ENCODE results near the gene CALCA. TPM values are rescaled to one million over a fixed set of nuclear protein-coding genes. Genes with fewer than 3 reads are reported as not detected.

The CALCA gene
- total and polyA plus RNA-seq, 2 of the 8 experiments (the other 6 are each of a cell fraction or from before 2014, with no cell fraction given), result 0.50 to 0.73 TPM

DNA sequence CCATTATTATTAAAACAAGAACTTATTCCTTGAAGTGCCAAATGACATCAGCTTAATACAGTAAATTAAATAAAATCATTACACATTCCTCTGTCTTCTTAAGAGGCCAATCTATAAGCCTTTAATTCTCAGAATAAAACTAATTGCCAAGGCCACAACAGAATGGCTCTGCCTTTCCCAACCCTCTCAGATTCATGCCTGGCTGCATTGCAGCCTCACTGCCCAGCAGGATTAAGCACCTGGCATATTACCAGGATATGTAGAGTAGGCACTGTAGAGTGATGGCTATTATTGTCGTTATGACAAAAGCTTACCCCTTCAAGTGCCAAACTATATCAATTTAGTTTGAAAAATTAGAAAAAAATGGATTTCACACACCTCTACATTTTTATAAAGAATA, 9.4 kb upstream of the CALCA start (continued):
- TF ChIP-seq, protein P1, sequence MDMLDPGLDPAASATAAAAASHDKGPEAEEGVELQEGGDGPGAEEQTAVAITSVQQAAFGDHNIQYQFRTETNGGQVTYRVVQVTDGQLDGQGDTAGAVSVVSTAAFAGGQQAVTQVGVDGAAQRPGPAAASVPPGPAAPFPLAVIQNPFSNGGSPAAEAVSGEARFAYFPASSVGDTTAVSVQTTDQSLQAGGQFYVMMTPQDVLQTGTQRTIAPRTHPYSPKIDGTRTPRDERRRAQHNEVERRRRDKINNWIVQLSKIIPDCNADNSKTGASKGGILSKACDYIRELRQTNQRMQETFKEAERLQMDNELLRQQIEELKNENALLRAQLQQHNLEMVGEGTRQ (IDR thresholded peaks at IDR 0.05; ENCODE audit: low read length), result no peak
- TF ChIP-seq CREB1 (IDR thresholded peaks at IDR 0.05) (no peak), JUN (IDR thresholded peaks at IDR 0.05; ENCODE audit: low read depth, low read length) (no peak)
